ENCODE data around the gene LEKR1.

Gene LEKR1

GRCh38 chr3:157056035-157056434 lies 229.9 kb downstream of the LEKR1 start:
- Mint-ChIP-seq H3K4me3 (no peak overlapping the region), H3K36me3 (no peaks in the 10 kb centered on the region), H3K9me3 (no peaks in the 10 kb centered on the region), H3K27ac (no peak overlapping the region), H3K27me3 (no peaks in the 10 kb centered on the region), H3K4me1 (no peaks in the 10 kb centered on the region)
- no peak for ATAC-seq

GRCh38 chr3:157058392-157059071 lies 232.4 kb downstream of the LEKR1 start:
- no peaks in the 10 kb centered on the region for H3K4me1 Mint-ChIP-seq
- no peaks in the 10 kb centered on the region for H3K27me3 Mint-ChIP-seq
- no peak overlapping the region for H3K4me3 Mint-ChIP-seq
- H3K36me3 Mint-ChIP-seq, result no peaks in the 10 kb centered on the region
- peak overlapping the region; percentile 32 for H3K27ac Mint-ChIP-seq
- H3K9me3 Mint-ChIP-seq, result no peaks in the 10 kb centered on the region
- no peak for ATAC-seq

GRCh38 chr3:157059181-157059580 lies 233.0 kb downstream of the LEKR1 start:
- Mint-ChIP-seq H3K9me3 (no peaks in the 10 kb centered on the region), H3K4me3 (no peak overlapping the region), H3K27me3 (no peaks in the 10 kb centered on the region), H3K27ac (peak overlapping the region; percentile 32), H3K36me3 (no peaks in the 10 kb centered on the region), H3K4me1 (peaks cover 5% of the 10 kb centered on the region)
- ATAC-seq, result no peak

- no peaks in the 10 kb centered on the region for H3K9me3 Mint-ChIP-seq
- no peaks in the 10 kb centered on the region for H3K27me3 Mint-ChIP-seq
- peak; percentile 67 for ATAC-seq
- peaks cover 10% of the 10 kb centered on the region for H3K4me1 Mint-ChIP-seq
- H3K27ac Mint-ChIP-seq, result peak overlapping the region; percentile 32
- H3K36me3 Mint-ChIP-seq, result no peaks in the 10 kb centered on the region
- H3K4me3 Mint-ChIP-seq, result no peak overlapping the region
These were observed 233.5 kb downstream of the LEKR1 start for GRCh38 chr3:157059661-157060060.

GRCh38 chr3:157061265-157061664 lies 235.1 kb downstream of the LEKR1 start:
- H3K27me3 Mint-ChIP-seq, result no peaks in the 10 kb centered on the region
- ATAC-seq, result no peak
- no peak overlapping the region for H3K27ac Mint-ChIP-seq
- H3K9me3 Mint-ChIP-seq, result no peaks in the 10 kb centered on the region
- H3K36me3 Mint-ChIP-seq, result no peaks in the 10 kb centered on the region
- H3K4me1 Mint-ChIP-seq, result peaks cover 12% of the 10 kb centered on the region
- H3K4me3 Mint-ChIP-seq, result no peak overlapping the region

- no peak for ATAC-seq
- H3K4me3 Mint-ChIP-seq, result no peak overlapping the region
- no peaks in the 10 kb centered on the region for H3K9me3 Mint-ChIP-seq
- H3K27me3 Mint-ChIP-seq, result peaks cover 5% of the 10 kb centered on the region
- H3K4me1 Mint-ChIP-seq, result peaks cover 30% of the 10 kb centered on the region
- no peaks in the 10 kb centered on the region for H3K36me3 Mint-ChIP-seq
- peak overlapping the region; percentile 69 for H3K27ac Mint-ChIP-seq
These were observed 237.3 kb downstream of the LEKR1 start for GRCh38 chr3:157063469-157063868.

- Mint-ChIP-seq H3K36me3 (no peaks in the 10 kb centered on the region), H3K27me3 (peaks cover 8% of the 10 kb centered on the region), H3K4me3 (peak overlapping the region; percentile 1), H3K27ac (peak overlapping the region; percentile 69), H3K9me3 (no peaks in the 10 kb centered on the region), H3K4me1 (peaks cover 30% of the 10 kb centered on the region)
- ATAC-seq, result peak; percentile 3
These were observed 237.8 kb downstream of the LEKR1 start for GRCh38 chr3:157063926-157064325.

- H3K27ac Mint-ChIP-seq, result peak overlapping the region; percentile 69
- peak; percentile 84 for ATAC-seq
These were observed 238.2 kb downstream of the LEKR1 start for GRCh38 chr3:157064402-157064801.

GRCh38 chr3:157065201-157065600 lies 239.0 kb downstream of the LEKR1 start:
- no peak for ATAC-seq
- H3K27me3 Mint-ChIP-seq, result peaks cover 8% of the 10 kb centered on the region
- H3K36me3 Mint-ChIP-seq, result no peaks in the 10 kb centered on the region
- no peaks in the 10 kb centered on the region for H3K9me3 Mint-ChIP-seq
- peak overlapping the region; percentile 69 for H3K27ac Mint-ChIP-seq
- H3K4me3 Mint-ChIP-seq, result no peak overlapping the region
- peaks cover 30% of the 10 kb centered on the region for H3K4me1 Mint-ChIP-seq

More at GRCh38 chr3:157064402-157064801, 238.2 kb downstream of the LEKR1 start:
- peak overlapping the region; percentile 1 for H3K4me3 Mint-ChIP-seq
- H3K9me3 Mint-ChIP-seq, result no peaks in the 10 kb centered on the region
- H3K36me3 Mint-ChIP-seq, result no peaks in the 10 kb centered on the region
- H3K27me3 Mint-ChIP-seq, result peaks cover 8% of the 10 kb centered on the region
- peaks cover 30% of the 10 kb centered on the region for H3K4me1 Mint-ChIP-seq

- Mint-ChIP-seq H3K4me1 (peaks cover 32% of the 10 kb centered on the region), H3K9me3 (peaks cover under 1% of the 10 kb centered on the region), H3K4me3 (no peak overlapping the region), H3K36me3 (no peaks in the 10 kb centered on the region), H3K27ac (peak overlapping the region; percentile 23), H3K27me3 (peaks cover 11% of the 10 kb centered on the region)
- no peak for ATAC-seq
These were observed 240.4 kb downstream of the LEKR1 start for GRCh38 chr3:157066335-157067098.

- Mint-ChIP-seq H3K36me3 (no peaks in the 10 kb centered on the region), H3K4me1 (peaks cover 38% of the 10 kb centered on the region), H3K9me3 (peaks cover 5% of the 10 kb centered on the region), H3K4me3 (no peak overlapping the region), H3K27me3 (peaks cover 17% of the 10 kb centered on the region), H3K27ac (peak overlapping the region; percentile 23)
- peak; percentile 78 for ATAC-seq
These were observed 241.0 kb downstream of the LEKR1 start for GRCh38 chr3:157067114-157067513.

- Mint-ChIP-seq H3K4me1 (peaks cover 32% of the 10 kb centered on the region), H3K36me3 (no peaks in the 10 kb centered on the region), H3K9me3 (peaks cover 5% of the 10 kb centered on the region), H3K27me3 (peaks cover 19% of the 10 kb centered on the region), H3K27ac (peak overlapping the region; percentile 40), H3K4me3 (no peak overlapping the region)
- no peak for ATAC-seq
These were observed 243.3 kb downstream of the LEKR1 start for GRCh38 chr3:157069406-157069805.

- peaks cover 19% of the 10 kb centered on the region for H3K27me3 Mint-ChIP-seq
- peak overlapping the region; percentile 40 for H3K27ac Mint-ChIP-seq
- no peak for ATAC-seq
- peaks cover 27% of the 10 kb centered on the region for H3K4me1 Mint-ChIP-seq
- peaks cover 5% of the 10 kb centered on the region for H3K9me3 Mint-ChIP-seq
- no peaks in the 10 kb centered on the region for H3K36me3 Mint-ChIP-seq
- H3K4me3 Mint-ChIP-seq, result no peak overlapping the region
These were observed 243.9 kb downstream of the LEKR1 start for GRCh38 chr3:157069846-157070677.

- no peak overlapping the region for H3K4me3 Mint-ChIP-seq
- peaks cover 27% of the 10 kb centered on the region for H3K4me1 Mint-ChIP-seq
- H3K36me3 Mint-ChIP-seq, result no peaks in the 10 kb centered on the region
- ATAC-seq, result no peak
- peaks cover 19% of the 10 kb centered on the region for H3K27me3 Mint-ChIP-seq
- H3K27ac Mint-ChIP-seq, result no peak overlapping the region
- H3K9me3 Mint-ChIP-seq, result peaks cover 5% of the 10 kb centered on the region
These were observed 244.5 kb downstream of the LEKR1 start for GRCh38 chr3:157070678-157070999.

- Mint-ChIP-seq H3K27ac (peak overlapping the region; percentile 73), H3K9me3 (peaks cover 5% of the 10 kb centered on the region), H3K4me3 (no peak overlapping the region)
These were observed 245.8 kb downstream of the LEKR1 start for GRCh38 chr3:157071744-157072525.

More at GRCh38 chr3:157071744-157072525, 245.8 kb downstream of the LEKR1 start:
- ATAC-seq, result no peak
- no peaks in the 10 kb centered on the region for H3K36me3 Mint-ChIP-seq
- peaks cover 19% of the 10 kb centered on the region for H3K27me3 Mint-ChIP-seq
- H3K4me1 Mint-ChIP-seq, result peaks cover 20% of the 10 kb centered on the region
